ENCODE data around the gene CACNA1E.

CACNA1E gene

GRCh38 chr1:181448461-181448860 is 34.9 kb upstream of the CACNA1E start:
- no peak overlapping the region for H3K27ac ChIP-seq
- TF ChIP-seq, protein P1, sequence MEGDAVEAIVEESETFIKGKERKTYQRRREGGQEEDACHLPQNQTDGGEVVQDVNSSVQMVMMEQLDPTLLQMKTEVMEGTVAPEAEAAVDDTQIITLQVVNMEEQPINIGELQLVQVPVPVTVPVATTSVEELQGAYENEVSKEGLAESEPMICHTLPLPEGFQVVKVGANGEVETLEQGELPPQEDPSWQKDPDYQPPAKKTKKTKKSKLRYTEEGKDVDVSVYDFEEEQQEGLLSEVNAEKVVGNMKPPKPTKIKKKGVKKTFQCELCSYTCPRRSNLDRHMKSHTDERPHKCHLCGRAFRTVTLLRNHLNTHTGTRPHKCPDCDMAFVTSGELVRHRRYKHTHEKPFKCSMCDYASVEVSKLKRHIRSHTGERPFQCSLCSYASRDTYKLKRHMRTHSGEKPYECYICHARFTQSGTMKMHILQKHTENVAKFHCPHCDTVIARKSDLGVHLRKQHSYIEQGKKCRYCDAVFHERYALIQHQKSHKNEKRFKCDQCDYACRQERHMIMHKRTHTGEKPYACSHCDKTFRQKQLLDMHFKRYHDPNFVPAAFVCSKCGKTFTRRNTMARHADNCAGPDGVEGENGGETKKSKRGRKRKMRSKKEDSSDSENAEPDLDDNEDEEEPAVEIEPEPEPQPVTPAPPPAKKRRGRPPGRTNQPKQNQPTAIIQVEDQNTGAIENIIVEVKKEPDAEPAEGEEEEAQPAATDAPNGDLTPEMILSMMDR (conservative IDR thresholded peaks at IDR 0.05), result no peak
- no peak for TF ChIP-seq ZFX (IDR thresholded peaks at IDR 0.05)

- TF ChIP-seq ZFX (IDR thresholded peaks at IDR 0.05), result no peak
- TF ChIP-seq, protein P1 (conservative IDR thresholded peaks at IDR 0.05), result no peak
- H3K27ac ChIP-seq, result no peak overlapping the region
Observed at GRCh38 chr1:181451661-181452230, 31.6 kb upstream of the CACNA1E start.

- no peak overlapping the region for H3K27ac ChIP-seq
- no peak for TF ChIP-seq ZFX (IDR thresholded peaks at IDR 0.05)
- TF ChIP-seq, protein P1 (conservative IDR thresholded peaks at IDR 0.05), result no peak
Observed at GRCh38 chr1:181452746-181453145, 30.6 kb upstream of the CACNA1E start.

DNA sequence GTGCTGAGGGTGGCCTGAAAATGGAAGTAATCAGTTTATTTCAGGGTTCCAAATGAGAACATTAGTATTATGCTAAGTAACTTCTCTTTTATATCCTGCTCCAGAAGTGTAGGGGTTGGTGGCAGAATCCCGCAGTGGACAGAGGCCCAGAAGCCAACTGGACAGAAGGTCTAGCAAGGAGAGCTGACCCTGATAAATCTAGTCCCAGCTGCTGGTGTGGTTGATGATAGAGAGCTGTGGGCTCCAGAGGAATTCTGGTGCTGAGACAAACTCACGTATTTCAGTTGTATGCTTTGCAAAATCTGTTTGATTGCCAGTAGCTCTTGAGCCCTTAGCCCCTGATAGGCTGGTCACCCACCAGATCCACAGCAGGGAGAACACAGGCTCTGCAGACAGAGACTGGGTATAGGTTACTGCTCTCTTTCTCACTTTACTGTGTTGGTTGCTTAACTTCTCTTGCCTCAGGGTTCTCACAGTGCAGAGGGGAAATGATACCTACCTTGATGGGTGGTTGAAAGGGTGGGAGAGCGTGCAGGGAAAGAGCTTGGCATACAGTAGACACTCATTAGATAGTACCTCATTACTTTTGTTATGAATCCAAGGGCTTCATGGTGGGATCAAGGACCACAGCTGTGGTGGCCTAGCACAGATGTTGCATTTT is 29.6 kb upstream of the CACNA1E start:
- no peak overlapping the region for H3K27ac ChIP-seq
- TF ChIP-seq ZFX (IDR thresholded peaks at IDR 0.05), result no peak
- TF ChIP-seq, protein P1 (conservative IDR thresholded peaks at IDR 0.05), result no peak

DNA sequence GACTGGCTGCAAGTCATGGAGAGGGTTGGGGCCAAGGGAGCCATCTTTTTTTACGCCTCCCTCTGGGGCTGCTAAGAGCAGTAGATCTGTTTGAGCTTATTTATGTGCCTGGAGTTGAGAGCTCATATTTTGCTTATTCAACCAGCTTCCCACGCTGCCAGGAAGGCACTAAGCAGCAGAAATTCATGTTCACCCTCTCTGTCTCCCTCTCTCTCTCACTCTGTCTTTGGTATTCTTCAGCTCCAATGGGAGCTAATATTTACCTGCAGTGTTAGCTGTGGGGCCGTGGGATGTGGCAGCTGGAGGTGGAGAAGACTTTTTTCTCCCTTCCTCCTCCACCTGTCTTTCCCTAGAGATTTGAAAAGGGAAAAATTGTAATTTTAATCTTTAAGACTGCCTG is 26.8 kb upstream of the CACNA1E start:
- TF ChIP-seq, protein P1 (conservative IDR thresholded peaks at IDR 0.05), result no peak
- TF ChIP-seq ZFX (IDR thresholded peaks at IDR 0.05), result no peak
- no peak overlapping the region for H3K27ac ChIP-seq

DNA sequence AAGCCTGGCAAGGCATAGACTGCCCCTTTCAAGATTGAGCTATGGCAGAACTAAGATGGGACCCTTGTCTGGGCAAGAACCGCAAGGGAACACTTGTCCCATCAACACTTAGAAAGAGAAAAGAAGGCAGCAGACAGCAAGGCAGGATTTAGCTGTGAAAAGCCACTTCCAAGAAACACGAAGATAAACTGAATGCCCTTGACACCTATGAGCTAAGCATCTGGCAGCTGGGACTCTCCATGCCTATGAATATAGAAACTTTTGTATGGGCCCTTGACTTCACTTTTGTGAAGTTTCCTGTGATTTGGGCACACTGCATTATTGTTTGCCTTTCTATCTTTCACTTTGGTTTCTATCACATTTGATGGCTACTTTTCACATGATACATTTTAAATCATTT is 24.9 kb upstream of the CACNA1E start:
- TF ChIP-seq, protein P1 (conservative IDR thresholded peaks at IDR 0.05), result no peak
- TF ChIP-seq ZFX (IDR thresholded peaks at IDR 0.05), result no peak
- H3K27ac ChIP-seq, result no peak overlapping the region

GRCh38 chr1:181459067-181459466 is 24.2 kb upstream of the CACNA1E start:
- H3K27ac ChIP-seq, result no peak overlapping the region
- TF ChIP-seq, protein P1 (conservative IDR thresholded peaks at IDR 0.05), result no peak
- no peak for TF ChIP-seq ZFX (IDR thresholded peaks at IDR 0.05)
